ENCODE data around the gene FIBP.
A peak's percentile ranks its signal among the peaks of the same experiment; 100 is the strongest.

FIBP gene

GRCh38 chr11:65880027-65880426 lies 8.2 kb downstream of the FIBP start:
- TF ChIP-seq CTCF (conservative IDR thresholded peaks at IDR 0.05; ENCODE audit: control insufficient read depth, insufficient read depth, low read depth, low read length) = no peak
- no peak for DNase-seq (ENCODE audit: low read depth)
- H3K4me3 ChIP-seq (ENCODE audit: control insufficient read depth, low read depth, low read length) = no peak overlapping the region

DNA sequence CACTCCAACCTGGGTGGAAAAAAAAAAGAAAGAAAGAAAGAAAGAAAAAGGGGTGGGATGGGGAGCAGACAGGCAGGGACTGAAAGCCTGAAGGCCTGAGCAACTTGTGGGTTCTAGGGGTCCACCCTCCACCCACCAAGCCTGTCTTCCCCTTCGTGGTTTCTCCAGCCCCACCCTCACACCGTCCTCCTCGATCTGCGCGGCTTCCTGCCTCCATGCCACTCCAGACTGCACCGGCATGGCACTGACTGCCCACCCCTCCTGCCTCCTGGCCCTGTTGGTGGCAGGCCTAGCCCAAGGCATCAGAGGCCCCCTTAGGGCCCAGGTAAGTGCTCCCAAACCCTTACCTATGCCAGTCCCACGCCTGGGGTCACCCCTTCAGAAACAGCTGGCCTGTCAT lies 8.7 kb downstream of the FIBP start, which contains the start of gene CTSW:
CTSW (plus strand) TSS at position 221 of the 400 bp plus-strand sequence; CDS start at position 239, 18 bp downstream.
- H3K4me3 ChIP-seq (ENCODE audit: control insufficient read depth, low read depth, low read length) = no peak within 1 kb of the TSS
- no peak for TF ChIP-seq CTCF (conservative IDR thresholded peaks at IDR 0.05; ENCODE audit: control insufficient read depth, insufficient read depth, low read depth, low read length)
- no peak for DNase-seq (ENCODE audit: low read depth)

DNA sequence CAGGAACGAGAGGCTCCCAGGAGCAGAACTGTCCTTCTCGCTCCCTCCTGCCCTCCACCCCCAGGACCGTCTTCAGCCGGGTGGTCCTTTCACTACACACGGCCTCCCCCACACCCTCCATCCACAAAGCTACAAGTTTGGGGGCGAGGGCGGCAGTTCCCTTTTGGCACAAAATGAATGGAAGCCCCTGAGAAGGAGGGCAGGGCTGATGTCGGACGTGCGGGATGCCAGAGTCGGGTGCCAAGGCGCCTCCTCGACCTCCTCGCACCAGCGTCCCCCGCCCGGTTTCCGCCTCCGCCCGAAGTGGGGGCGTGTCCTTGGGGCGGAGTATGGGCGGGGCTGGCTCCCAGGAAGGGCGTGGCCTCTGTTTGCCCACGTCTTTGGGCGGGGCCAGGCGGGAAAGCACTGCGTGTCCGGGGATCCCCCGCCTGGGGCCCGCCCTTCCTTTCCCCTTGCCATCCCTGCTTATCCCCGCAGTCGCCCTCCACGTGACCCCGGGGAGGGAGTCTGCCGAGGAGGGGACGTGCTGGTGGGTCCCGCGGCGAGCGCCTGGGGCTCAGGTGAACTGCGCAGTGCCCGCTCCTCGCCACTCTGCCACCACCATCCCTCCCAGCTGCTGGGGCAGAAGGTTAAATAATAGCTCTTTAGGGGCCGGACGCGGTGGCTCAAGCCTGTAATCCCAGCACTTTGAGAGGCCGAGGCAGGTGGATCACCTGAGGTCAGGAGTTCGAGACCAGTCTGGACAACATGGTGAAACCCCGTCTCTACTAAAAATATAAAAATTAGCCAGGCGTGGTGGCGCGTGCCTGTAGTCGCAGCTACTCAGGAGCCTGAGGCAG lies 14.7 kb downstream of the FIBP start:
- peak overlapping the region; percentile 69 for H3K4me3 ChIP-seq (ENCODE audit: control insufficient read depth, low read depth, low read length)
- no peak for TF ChIP-seq CTCF (conservative IDR thresholded peaks at IDR 0.05; ENCODE audit: control insufficient read depth, insufficient read depth, low read depth, low read length)
- peak; percentile 88 for DNase-seq (ENCODE audit: low read depth)

GRCh38 chr11:65872586-65873317 lies 15.5 kb downstream of the FIBP start, which contains the start of gene EFEMP2:
TSS of gene EFEMP2 (minus strand) at chr11:65872800. CDS start at chr11:65872354, 446 bp downstream.
- H3K4me3 ChIP-seq (ENCODE audit: control insufficient read depth, low read depth, low read length) = peak within 1 kb of the TSS; percentile 69
- TF ChIP-seq CTCF (conservative IDR thresholded peaks at IDR 0.05; ENCODE audit: control insufficient read depth, insufficient read depth, low read depth, low read length) = no peak
- DNase-seq (ENCODE audit: low read depth) = no peak

- H3K4me3 ChIP-seq (ENCODE audit: control insufficient read depth, low read depth, low read length) = peak overlapping the region; percentile 69
- TF ChIP-seq CTCF (conservative IDR thresholded peaks at IDR 0.05; ENCODE audit: control insufficient read depth, insufficient read depth, low read depth, low read length) = peak; percentile 18
- no peak for DNase-seq (ENCODE audit: low read depth)
These were observed 16.3 kb downstream of the FIBP start for GRCh38 chr11:65871811-65872548.

Measured in fibroblast of mammary gland (primary cell).